Memory B cell (primary cell): ENCODE data around the gene EVX2.

Experiments
- ATAC-seq: fragments of 150-1000 bp; cut with Tn5 transposase; 2 replicates; pipeline ENCODE4 v1.10.0; 2021; ENCODE audit warnings: low read depth, mild to moderate bottlenecking, moderate library complexity
- DNase-seq, 2 donors: peaks; one replicate each; pipeline ENCODE4 v3.0.0; 2022; ENCODE audit warnings: low spot score in 2 of 2
- H3K27ac Mint-ChIP-seq: one replicate; pipeline ENCODE4 v1.8.0; 2022; ENCODE audit warnings: mild to moderate bottlenecking, moderate library complexity, mixed read lengths
- H3K27me3 Mint-ChIP-seq: one replicate; pipeline ENCODE4 v1.8.0; 2022; ENCODE audit warnings: mixed read lengths
- H3K36me3 Mint-ChIP-seq: one replicate; pipeline ENCODE4 v1.8.0; 2022; ENCODE audit warnings: mild to moderate bottlenecking, mixed read lengths
- H3K4me1 Mint-ChIP-seq: one replicate; pipeline ENCODE4 v1.8.0; 2022; ENCODE audit warnings: mixed read lengths
- H3K4me3 Mint-ChIP-seq: one replicate; pipeline ENCODE4 v1.8.0; 2022; ENCODE audit warnings: mild to moderate bottlenecking, moderate library complexity, mixed read lengths
- H3K9me3 Mint-ChIP-seq: one replicate; pipeline ENCODE4 v1.8.0; 2022; ENCODE audit warnings: mixed read lengths

The EVX2 gene

DNA sequence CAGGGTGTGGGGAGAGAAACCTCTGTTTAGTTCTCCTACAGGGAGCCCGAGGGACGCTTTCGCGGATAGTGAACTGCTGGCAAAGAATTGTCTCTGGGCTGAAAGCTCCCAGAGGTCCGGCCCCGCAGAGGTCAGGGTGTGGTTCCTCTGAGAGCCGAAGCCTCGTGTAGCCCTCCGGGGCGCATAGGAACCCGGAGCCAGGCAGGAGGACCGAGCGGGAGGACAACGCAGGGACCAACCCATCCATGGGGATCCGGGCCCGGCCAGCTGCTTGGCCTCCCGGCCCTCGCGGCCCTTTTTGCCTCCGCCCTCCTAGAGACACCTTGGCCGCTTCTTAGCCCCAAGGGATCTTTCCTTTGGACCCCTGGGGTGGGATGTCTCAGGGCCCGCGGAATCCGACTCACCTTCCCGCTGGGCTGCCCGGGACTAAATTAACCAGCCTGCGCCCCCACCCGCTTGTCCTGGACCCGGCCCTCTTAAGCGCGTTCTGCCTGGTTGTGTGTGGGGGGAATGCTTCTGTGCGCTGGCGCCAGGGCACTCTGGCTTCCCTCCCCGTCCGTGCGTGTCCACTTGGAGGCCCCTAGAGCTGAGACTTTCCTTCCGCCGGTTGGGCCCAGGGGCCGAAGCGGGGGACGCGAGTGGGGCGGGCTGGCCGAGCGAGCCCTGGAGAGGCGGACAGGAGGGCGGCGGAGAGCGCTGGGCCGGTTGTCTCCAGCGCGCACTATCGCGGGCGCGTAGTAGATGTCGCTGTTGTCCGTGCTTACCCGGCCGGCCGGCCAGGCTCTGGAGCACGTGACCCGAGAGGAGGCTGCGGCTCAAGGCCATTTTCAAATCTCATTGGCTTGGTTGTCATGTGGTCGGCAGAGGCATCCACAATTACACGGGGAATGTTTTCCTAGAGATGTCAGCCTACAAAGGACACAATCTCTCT is 32.4 kb upstream of the EVX2 start, which contains the start of gene HOXD10:
Gene HOXD10, plus strand, starts transcription at position 896 of the 931 bp plus-strand sequence. CDS start 56 bp downstream, outside the sequence.
- Mint-ChIP-seq H3K4me1 (peaks cover 5% of the 10 kb centered on the region), H3K27ac (no peak within 1 kb of the TSS), H3K36me3 (no peaks in the 10 kb centered on the region), H3K27me3 (peaks cover 37% of the 10 kb centered on the region), H3K4me3 (no peak within 1 kb of the TSS), H3K9me3 (no peaks in the 10 kb centered on the region)
- no peak for ATAC-seq
- DNase-seq = no peak

DNA sequence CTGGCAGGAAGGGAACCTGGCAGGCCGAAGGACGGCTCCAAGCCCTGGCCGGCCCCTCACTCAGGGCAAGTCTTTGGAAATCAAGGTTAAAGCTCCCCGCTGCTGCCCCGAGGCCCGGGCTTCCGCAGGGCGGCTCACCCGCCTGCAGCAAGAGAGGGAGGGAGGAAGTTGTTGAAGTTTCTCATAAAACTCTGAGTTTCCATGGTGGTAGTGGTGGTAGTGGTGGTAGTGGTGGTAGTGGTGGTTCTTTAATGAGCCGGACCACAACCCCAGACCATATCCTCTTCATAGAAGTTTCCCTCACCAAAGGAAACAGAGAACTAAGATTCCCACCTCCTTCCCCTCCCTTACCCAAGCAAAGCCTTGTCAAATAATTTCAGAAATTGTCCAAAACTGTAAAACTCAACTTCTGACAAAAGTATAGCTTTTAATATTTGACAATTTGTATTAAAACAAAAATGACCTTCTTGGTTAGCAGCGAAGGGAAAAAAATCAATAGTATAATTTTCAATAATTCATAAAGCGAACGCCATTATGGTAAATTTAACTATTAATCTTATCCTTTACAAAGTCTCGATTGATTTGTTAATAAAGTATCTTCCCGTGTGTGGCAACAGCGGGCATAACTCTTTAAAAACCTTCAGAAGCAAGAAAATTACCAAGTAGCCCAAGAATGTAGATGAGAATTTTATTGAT is 31.3 kb upstream of the EVX2 start:
- Mint-ChIP-seq H3K27ac (no peak overlapping the region), H3K27me3 (peaks cover 33% of the 10 kb centered on the region), H3K4me1 (peaks cover 6% of the 10 kb centered on the region), H3K9me3 (no peaks in the 10 kb centered on the region), H3K36me3 (no peaks in the 10 kb centered on the region), H3K4me3 (no peak overlapping the region)
- no peak for ATAC-seq
- DNase-seq = no peak

DNA sequence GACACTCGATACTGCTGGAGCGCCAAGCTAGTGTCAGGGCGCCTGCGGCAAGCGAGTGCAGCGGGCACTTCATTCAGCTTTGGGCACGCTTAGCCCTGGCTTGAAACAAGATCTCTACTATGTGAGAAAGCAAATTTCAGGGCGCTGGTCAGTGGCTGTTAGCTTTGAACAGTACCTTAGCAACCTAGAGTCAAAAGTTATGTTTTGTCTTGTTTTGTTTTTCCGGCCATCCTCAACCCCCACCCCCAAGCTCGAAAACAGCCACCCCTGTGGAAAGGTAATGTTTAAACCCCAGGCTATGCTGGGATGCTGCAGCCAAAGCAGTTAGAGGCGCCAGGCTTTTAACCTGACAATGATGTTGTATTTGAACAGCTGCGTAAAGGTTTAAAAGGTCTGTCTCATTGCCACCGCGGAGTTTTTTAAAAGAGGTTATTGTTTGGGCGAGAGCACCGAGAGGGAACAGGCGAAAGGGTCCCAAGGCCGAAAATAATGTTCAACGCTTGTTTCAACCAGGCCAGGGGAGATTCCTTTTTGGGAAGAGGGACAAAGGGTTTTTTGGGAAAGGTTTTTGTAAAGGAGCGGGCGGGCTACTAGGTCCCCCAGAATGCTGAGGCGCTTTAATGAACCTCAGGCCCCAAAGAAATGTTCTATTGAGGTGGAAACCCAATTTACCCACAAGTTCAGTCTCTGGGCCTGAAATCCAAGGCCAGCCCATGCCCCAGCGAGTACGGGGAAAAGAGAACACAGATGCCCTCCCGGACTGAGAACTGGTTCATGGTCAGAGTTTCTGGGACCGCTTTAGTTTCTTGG is 30.6 kb upstream of the EVX2 start:
- H3K36me3 Mint-ChIP-seq = no peaks in the 10 kb centered on the region
- H3K4me1 Mint-ChIP-seq = peaks cover 6% of the 10 kb centered on the region
- H3K4me3 Mint-ChIP-seq = no peak overlapping the region
- peaks cover 1% of the 10 kb centered on the region for H3K9me3 Mint-ChIP-seq
- ATAC-seq (no peak), DNase-seq (no peak)
- H3K27me3 Mint-ChIP-seq = peaks cover 32% of the 10 kb centered on the region
- H3K27ac Mint-ChIP-seq = no peak overlapping the region

DNA sequence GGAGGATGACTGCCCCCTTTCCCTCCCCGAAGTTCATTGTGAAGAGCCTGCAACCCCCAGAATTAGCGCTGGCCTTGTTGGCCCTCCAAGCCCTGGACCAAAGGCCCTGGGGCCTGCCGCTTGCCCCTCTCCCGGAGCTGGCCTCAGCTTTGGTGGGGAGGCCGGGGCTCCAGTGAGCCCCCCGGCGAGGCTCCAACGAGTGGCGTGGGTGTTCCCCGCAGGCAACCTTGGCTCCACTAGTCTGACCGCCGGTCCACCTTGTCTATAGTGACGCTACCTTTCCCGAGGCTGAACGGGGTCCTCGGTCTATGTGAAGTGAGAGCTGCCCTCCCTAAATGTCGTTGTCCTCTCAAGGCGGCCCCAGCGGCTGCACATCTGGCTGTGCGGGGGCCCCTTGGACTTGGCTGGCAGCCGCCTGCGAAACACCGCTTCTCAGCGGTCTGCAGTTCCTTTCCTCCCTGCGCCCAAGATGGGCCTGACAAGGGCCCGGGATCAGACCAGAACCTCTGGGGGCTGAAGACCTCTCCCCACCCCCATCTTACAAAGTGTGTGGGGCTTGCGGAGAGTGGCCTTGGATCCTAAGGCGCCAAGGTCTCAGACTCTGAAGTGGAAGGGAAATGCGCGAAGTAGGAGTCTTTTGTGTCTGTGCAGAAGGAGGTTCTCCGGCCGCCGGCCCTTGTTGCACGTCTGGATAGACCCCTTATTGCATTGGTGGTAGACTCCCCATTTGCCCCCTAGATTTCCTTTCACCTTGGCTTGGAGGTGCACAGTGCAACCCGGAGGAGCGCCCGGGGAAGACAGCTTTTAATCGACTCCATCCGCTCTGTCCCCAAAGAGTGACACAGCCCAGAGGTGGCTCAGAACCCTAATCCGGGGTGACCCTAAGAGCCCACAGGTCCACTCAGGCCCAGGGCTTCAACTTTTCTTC is 28.9 kb upstream of the EVX2 start:
- Mint-ChIP-seq H3K9me3 (peaks cover 1% of the 10 kb centered on the region), H3K27me3 (peaks cover 24% of the 10 kb centered on the region), H3K36me3 (no peaks in the 10 kb centered on the region), H3K4me3 (no peak overlapping the region), H3K4me1 (peaks cover 2% of the 10 kb centered on the region), H3K27ac (no peak overlapping the region)
- ATAC-seq (no peak), DNase-seq (no peak)

DNA sequence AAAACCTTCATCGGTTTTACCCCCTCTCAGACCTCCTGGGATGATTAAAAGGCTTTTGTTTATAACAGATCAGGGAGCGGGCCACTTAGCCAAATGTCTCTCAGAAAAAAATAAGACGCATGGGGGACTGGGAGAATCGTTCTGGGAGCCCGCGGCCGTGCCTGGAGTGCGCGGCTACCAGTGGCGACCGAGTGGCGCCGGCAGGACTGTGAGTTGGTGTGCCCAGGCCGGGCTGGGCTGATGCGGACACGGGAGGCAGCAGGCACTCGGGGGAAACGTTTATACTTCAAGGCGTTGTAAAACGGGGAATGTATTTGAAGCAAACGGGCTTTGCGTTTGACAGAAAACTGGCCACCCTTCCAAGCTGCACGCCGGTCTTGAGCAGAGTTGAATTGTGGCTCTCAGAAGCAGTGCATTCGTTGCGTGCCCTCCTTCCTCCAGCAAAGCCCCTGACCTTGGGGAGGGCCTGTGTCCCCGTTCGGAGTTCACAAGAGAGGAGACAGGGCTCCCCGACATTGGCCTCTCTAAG is 28.1 kb upstream of the EVX2 start:
- peaks cover 21% of the 10 kb centered on the region for H3K27me3 Mint-ChIP-seq
- H3K4me1 Mint-ChIP-seq = peaks cover 2% of the 10 kb centered on the region
- H3K4me3 Mint-ChIP-seq = no peak overlapping the region
- ATAC-seq (no peak), DNase-seq (no peak)
- no peak overlapping the region for H3K27ac Mint-ChIP-seq
- peaks cover 1% of the 10 kb centered on the region for H3K9me3 Mint-ChIP-seq
- no peaks in the 10 kb centered on the region for H3K36me3 Mint-ChIP-seq

DNA sequence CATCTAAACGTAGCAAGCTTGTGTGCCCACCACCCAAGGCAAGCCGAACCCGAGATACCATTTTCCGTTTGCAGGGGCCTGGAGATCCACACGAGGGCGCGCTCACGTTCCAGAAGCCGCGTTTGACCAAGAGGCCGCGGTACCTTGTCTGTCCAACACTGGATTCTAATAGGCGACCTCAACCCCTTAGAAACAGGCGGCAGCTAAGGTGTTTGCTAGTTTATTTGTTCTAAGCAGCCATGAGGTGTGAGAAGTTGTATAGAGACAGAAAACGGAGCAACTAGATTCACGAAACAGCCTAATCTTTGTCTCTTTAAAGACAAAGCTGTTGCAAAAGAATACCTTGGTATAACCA is 27.5 kb upstream of the EVX2 start:
- Mint-ChIP-seq H3K4me1 (peaks cover 3% of the 10 kb centered on the region), H3K27me3 (peaks cover 17% of the 10 kb centered on the region), H3K27ac (no peak overlapping the region), H3K9me3 (peaks cover 2% of the 10 kb centered on the region), H3K36me3 (peaks cover 1% of the 10 kb centered on the region), H3K4me3 (no peak overlapping the region)
- no peak for ATAC-seq
- no peak for DNase-seq

DNA sequence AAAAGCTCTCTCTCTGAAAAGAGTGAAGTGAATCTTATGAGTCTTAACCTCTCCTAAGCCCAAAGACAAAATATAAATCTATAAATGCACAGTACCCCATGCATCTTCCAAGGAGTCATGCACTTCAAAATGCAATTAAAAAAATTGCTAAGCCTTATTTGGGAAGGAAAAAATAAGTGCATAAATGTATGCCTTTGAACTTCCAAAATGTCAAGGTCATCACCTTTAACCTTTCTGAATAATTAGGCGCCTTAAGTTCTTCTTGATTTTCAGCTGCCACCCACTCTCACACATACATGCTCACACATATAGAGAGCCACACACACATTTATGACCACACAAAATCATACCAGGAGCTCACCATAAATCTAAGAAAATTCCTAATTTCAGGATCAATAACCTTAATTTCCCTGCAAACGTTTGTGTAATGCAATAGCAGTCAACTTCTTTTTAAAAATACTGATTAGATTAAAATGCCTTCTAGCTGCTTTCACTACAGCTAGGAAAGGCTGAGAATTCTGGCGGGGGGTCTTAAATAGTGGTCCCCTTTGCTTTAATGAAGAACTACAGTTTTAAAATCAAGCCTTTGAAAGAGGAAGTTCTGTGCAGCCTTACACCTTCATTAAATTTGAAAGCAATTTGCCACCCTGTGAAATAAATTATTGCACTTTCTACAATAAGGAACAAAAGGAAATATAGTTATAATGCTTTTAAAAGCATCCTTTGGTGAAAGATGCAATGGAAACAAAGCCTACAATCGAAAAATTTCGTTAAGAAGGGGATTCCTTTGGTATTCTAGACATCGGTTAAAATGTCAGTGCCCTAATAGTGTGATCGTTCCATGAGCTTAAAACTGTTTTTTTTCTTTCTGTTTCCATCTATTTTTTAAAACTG is 26.9 kb upstream of the EVX2 start:
- Mint-ChIP-seq H3K4me3 (no peak overlapping the region), H3K36me3 (peaks cover 4% of the 10 kb centered on the region)

DNA sequence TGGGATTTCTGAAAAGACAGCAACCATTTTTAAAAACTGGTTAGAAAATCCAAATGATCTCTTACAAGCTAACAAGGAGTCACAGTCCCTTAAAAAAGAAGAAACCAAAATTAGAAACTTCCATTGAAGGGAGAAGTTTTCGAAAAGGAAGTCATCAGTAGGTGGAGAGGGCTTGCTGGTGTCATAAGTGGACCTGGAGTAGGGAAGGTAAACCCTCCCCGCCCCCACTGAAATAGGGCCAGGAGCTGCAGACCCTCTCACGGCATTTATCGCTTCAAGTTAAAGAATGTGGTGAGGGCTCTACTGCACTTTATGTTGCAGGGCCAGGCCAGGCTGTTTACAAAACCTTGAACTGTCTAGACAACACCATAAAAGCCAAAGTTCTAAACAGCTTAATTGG is 26.2 kb upstream of the EVX2 start:
- DNase-seq (no peak), ATAC-seq (no peak)
- no peak overlapping the region for H3K27ac Mint-ChIP-seq
- H3K4me1 Mint-ChIP-seq = peaks cover 10% of the 10 kb centered on the region
- H3K36me3 Mint-ChIP-seq = peaks cover 4% of the 10 kb centered on the region
- H3K4me3 Mint-ChIP-seq = no peak overlapping the region
- peaks cover 25% of the 10 kb centered on the region for H3K27me3 Mint-ChIP-seq
- peaks cover 5% of the 10 kb centered on the region for H3K9me3 Mint-ChIP-seq

More for the DNA sequence above, 26.9 kb upstream of the EVX2 start:
- Mint-ChIP-seq H3K27ac (no peak overlapping the region), H3K27me3 (peaks cover 19% of the 10 kb centered on the region), H3K4me1 (peaks cover 6% of the 10 kb centered on the region), H3K9me3 (peaks cover 5% of the 10 kb centered on the region)
- ATAC-seq (no peak), DNase-seq (no peak)

DNA sequence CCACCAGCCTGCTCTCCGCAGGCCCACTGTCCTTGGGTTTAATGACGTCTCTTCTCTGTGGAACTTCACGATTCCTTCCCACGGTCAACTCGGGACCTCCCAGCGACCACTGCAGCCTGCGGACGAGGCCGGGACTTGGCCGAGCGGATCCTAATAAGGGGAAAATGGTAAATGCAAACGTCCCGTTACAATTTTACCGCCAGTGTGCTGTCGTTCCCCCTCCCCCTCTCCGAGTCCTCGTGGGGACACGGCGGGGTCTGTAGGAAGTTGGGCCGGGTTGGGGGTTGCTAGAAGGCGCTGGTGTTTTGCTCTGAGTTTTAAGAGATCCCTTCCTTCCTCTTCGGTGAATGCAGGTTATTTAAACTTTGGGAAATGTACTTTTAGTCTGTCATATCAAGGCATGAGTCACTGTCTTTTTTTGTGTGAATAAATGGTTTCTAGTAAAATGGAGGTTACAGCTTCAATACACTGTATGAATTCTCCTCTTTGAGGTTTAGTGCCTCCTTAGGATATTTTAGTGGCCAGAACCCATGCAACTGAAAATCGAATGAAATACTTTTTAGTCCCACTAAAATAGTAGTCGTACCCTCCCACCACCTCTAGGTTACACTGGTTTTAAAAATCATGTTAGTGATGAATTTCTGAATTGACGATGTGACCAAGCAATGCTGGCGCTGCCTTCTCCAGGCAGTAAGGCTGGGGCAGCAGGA is 25.6 kb upstream of the EVX2 start:
- H3K4me1 Mint-ChIP-seq = peaks cover 11% of the 10 kb centered on the region
- peaks cover 4% of the 10 kb centered on the region for H3K36me3 Mint-ChIP-seq
- H3K27ac Mint-ChIP-seq = peak overlapping the region; percentile 65
- no peak overlapping the region for H3K4me3 Mint-ChIP-seq
- no peak for ATAC-seq
- H3K27me3 Mint-ChIP-seq = peaks cover 27% of the 10 kb centered on the region
- DNase-seq = no peak
- peaks cover 5% of the 10 kb centered on the region for H3K9me3 Mint-ChIP-seq

DNA sequence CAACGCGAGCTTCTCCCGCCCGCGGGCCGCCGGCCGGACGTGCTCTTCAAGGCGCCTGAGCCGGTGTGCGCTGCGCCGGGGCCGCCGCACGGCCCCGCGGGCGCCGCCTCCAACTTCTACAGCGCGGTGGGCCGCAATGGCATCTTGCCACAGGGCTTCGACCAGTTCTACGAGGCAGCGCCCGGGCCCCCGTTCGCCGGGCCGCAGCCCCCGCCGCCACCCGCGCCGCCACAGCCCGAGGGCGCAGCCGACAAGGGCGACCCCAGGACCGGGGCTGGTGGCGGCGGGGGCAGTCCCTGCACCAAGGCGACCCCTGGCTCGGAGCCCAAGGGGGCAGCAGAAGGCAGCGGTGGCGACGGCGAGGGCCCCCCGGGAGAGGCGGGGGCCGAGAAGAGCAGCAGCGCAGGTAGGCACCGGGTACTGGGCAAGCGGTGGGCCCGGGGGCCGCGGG is 24.0 kb upstream of the EVX2 start:
- ATAC-seq (no peak), DNase-seq (no peak)
- Mint-ChIP-seq H3K9me3 (peaks cover 5% of the 10 kb centered on the region), H3K36me3 (peaks cover 4% of the 10 kb centered on the region), H3K4me3 (no peak overlapping the region), H3K4me1 (peaks cover 11% of the 10 kb centered on the region), H3K27ac (no peak overlapping the region), H3K27me3 (peaks cover 27% of the 10 kb centered on the region)

DNA sequence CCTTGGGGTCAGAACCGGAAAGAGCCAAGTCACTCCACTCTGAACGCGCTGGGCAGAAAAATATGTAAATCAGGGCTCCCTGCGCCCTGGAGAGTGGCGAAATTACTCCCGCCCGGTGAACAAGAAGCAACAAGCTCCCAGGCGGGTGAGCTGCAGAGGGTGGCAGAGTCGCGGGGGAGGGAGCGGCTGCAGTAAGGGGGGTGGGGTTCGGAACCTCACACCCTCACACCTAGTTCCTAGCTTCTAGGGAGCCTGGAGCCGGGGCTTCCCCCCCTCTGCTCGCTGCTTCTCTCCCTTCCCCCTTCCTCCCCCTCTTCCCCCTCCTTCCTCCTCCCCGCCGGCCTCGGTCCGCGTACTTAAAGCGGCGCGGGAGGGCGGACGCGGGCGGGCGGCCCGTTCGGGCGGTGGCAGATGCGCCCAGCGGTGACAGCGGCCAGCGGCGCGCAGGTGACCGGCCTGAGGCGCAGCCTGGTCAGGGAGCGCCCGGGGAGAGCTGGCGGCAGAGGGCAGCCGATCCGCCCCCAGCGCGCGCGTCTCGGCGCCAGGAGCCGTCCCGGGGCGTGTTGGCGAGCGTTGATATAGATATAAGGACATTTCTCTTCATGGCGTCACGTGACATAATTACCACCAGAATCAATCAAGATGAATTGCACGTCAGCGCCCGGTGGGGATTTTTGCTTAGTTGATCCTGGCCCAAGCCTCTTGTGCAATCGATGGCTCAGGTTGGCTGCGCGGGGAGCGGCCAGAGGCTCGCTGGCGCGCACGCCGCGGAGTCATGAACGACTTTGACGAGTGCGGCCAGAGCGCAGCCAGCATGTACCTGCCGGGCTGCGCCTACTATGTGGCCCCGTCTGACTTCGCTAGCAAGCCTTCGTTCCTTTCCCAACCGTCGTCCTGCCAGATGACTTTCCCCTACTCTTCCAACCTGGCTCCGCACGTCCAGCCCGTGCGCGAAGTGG is 23.1 kb upstream of the EVX2 start, which contains the start of gene HOXD11:
Gene HOXD11, plus strand, starts transcription at position 700 of the 959 bp plus-strand sequence. Its CDS starts 76 bp downstream, at position 776.
- peaks cover 11% of the 10 kb centered on the region for H3K4me1 Mint-ChIP-seq
- DNase-seq (no peak), ATAC-seq (no peak)
- H3K27ac Mint-ChIP-seq = no peak within 1 kb of the TSS
- H3K36me3 Mint-ChIP-seq = peaks cover 4% of the 10 kb centered on the region
- peak within 1 kb of the TSS; percentile 14 for H3K4me3 Mint-ChIP-seq
- H3K27me3 Mint-ChIP-seq = peaks cover 28% of the 10 kb centered on the region
- peaks cover 5% of the 10 kb centered on the region for H3K9me3 Mint-ChIP-seq
